GM19025 (cell line): ENCODE data around the gene NDUFV1.
"Not testable (repeated sequence)": the region's sequence is repeated elsewhere in the genome, so short reads cannot be mapped to it uniquely, and the experiment has no call there.

Experiments used
- ATAC-seq: cut with Tn5 transposase; IDR thresholded peaks from one replicate; pipeline ENCODE4 v1.9.1; 2021; ENCODE audit warnings: mild to moderate bottlenecking, low read depth, moderate library complexity; ENCODE audit not compliant: unreplicated experiment

Gene NDUFV1

GRCh38 chr11:67584881-67585873 is 21.6 kb upstream of the NDUFV1 start:
- ATAC-seq, result no peak

GRCh38 chr11:67585911-67586310 is 20.8 kb upstream of the NDUFV1 start:
- no peak for ATAC-seq

- ATAC-seq, result no peak
Observed at GRCh38 chr11:67586568-67587250, 20.0 kb upstream of the NDUFV1 start.

- ATAC-seq, result peak; percentile 25
Observed at GRCh38 chr11:67588136-67588503, 18.6 kb upstream of the NDUFV1 start.

GRCh38 chr11:67588899-67589415 is 17.8 kb upstream of the NDUFV1 start:
- not testable (repeated sequence) for ATAC-seq

GRCh38 chr11:67592880-67593564 is 13.7 kb upstream of the NDUFV1 start:
- ATAC-seq, result no peak

- no peak for ATAC-seq
Observed at GRCh38 chr11:67593565-67593905, 13.2 kb upstream of the NDUFV1 start.

GRCh38 chr11:67594480-67594879 is 12.3 kb upstream of the NDUFV1 start:
- no peak for ATAC-seq

- no peak for ATAC-seq
Observed at GRCh38 chr11:67596753-67597300, 9.9 kb upstream of the NDUFV1 start.

GRCh38 chr11:67597458-67597857 is 9.3 kb upstream of the NDUFV1 start:
- ATAC-seq, result not testable (repeated sequence)

GRCh38 chr11:67597963-67598362 is 8.8 kb upstream of the NDUFV1 start:
- ATAC-seq, result not testable (repeated sequence)

- ATAC-seq, result no peak
Observed at GRCh38 chr11:67599149-67599548, 7.6 kb upstream of the NDUFV1 start.

GRCh38 chr11:67600324-67601029 is 6.3 kb upstream of the NDUFV1 start:
- ATAC-seq, result peak; percentile 63

GRCh38 chr11:67601098-67601497 is 5.6 kb upstream of the NDUFV1 start:
- ATAC-seq, result no peak

GRCh38 chr11:67604119-67604518 is 2.6 kb upstream of the NDUFV1 start:
- not testable (repeated sequence) for ATAC-seq

- no peak for ATAC-seq
Observed at GRCh38 chr11:67604815-67605214, 1.9 kb upstream of the NDUFV1 start.

- no peak for ATAC-seq
Observed at GRCh38 chr11:67605231-67606011, 1.3 kb upstream of the NDUFV1 start.

- no peak for ATAC-seq
Observed at GRCh38 chr11:67606093-67606491, 644 bp upstream of the NDUFV1 start.

- ATAC-seq, result no peak
Observed at GRCh38 chr11:67607507-67607906, 771 bp downstream of the NDUFV1 start.
